NT2/D1 (cell line): ENCODE measurements around the gene MANEAL.

Experiments used
- DNase-seq: peaks from one replicate; pipeline ENCODE4 v3.0.0-alpha.2; 2011; ENCODE audit warnings: low read depth, low spot score
- H3K27me3 ChIP-seq: 2 replicates; pipeline ENCODE4 v1.6.0; 2011; ENCODE audit warnings: mild to moderate bottlenecking; ENCODE audit not compliant: insufficient read length, insufficient read depth
- H3K36me3 ChIP-seq: 2 replicates; pipeline ENCODE4 v1.6.1; 2011; ENCODE audit warnings: mild to moderate bottlenecking, low read length, mixed read lengths; ENCODE audit not compliant: insufficient read depth, insufficient read length
- H3K4me1 ChIP-seq: 2 replicates; pipeline ENCODE4 v1.5.1; 2011; ENCODE audit not compliant: insufficient read depth, insufficient read length
- H3K4me3 ChIP-seq: 2 replicates; pipeline ENCODE4 v1.5.1; 2011; ENCODE audit warnings: low read depth; ENCODE audit not compliant: insufficient read length
- H3K9ac ChIP-seq: 2 replicates; pipeline ENCODE4 v1.6.0; 2011; ENCODE audit warnings: low read depth; ENCODE audit not compliant: insufficient read length
- H3K9me3 ChIP-seq: 2 replicates; pipeline ENCODE4 v1.5.1; 2011; ENCODE audit warnings: mild to moderate bottlenecking, low read length; ENCODE audit not compliant: insufficient read depth
- SUZ12 ChIP-seq: IDR thresholded peaks from 2 replicates; pipeline ENCODE4 v1.6.1; 2011; ENCODE audit not compliant: insufficient read length, insufficient read depth; ENCODE audit errors: extremely low read depth
- YY1 ChIP-seq: IDR thresholded peaks from 2 replicates; pipeline ENCODE4 v1.6.1; 2011; ENCODE audit not compliant: insufficient read length, insufficient read depth
- ZNF274 ChIP-seq: IDR thresholded peaks from 2 replicates; pipeline ENCODE4 v1.6.1; 2011; ENCODE audit warnings: mild to moderate bottlenecking, low read depth, low read length

The MANEAL gene

GRCh38 chr1:37794372-37795339, 1.0 kb downstream of the MANEAL start:
- Histone ChIP-seq H3K4me1 (peaks cover 10% of the 10 kb centered on the region), H3K9ac (peak overlapping the region; percentile 44), H3K27me3 (peaks cover 53% of the 10 kb centered on the region), H3K36me3 (peaks cover 10% of the 10 kb centered on the region), H3K9me3 (no peaks in the 10 kb centered on the region), H3K4me3 (peak overlapping the region; percentile 72)
- TF ChIP-seq SUZ12 = no peak
- TF ChIP-seq ZNF274 = no peak
- no peak for TF ChIP-seq YY1
- no peak for DNase-seq

- Histone ChIP-seq H3K9ac (no peak overlapping the region), H3K27me3 (peaks cover 48% of the 10 kb centered on the region), H3K4me1 (peaks cover 10% of the 10 kb centered on the region), H3K36me3 (peaks cover 18% of the 10 kb centered on the region), H3K4me3 (no peak overlapping the region), H3K9me3 (no peaks in the 10 kb centered on the region)
- TF ChIP-seq SUZ12 (no peak), ZNF274 (no peak), YY1 (no peak)
- DNase-seq = peak; percentile 85
Measured at GRCh38 chr1:37795340-37796125, 1.9 kb downstream of the MANEAL start.

GRCh38 chr1:37797750-37798345, 4.2 kb downstream of the MANEAL start:
- peaks cover 27% of the 10 kb centered on the region for H3K27me3 ChIP-seq
- DNase-seq = no peak
- no peak overlapping the region for H3K4me3 ChIP-seq
- TF ChIP-seq YY1 (no peak), SUZ12 (no peak), ZNF274 (no peak)
- no peak overlapping the region for H3K9ac ChIP-seq
- H3K9me3 ChIP-seq = no peaks in the 10 kb centered on the region
- peaks cover 37% of the 10 kb centered on the region for H3K36me3 ChIP-seq
- H3K4me1 ChIP-seq = peaks cover 12% of the 10 kb centered on the region

GRCh38 chr1:37802439-37802838, 8.8 kb downstream of the MANEAL start:
- H3K4me3 ChIP-seq = no peak overlapping the region
- no peak overlapping the region for H3K9ac ChIP-seq
- no peak for DNase-seq
- no peaks in the 10 kb centered on the region for H3K9me3 ChIP-seq
- no peak for TF ChIP-seq SUZ12
- no peak for TF ChIP-seq ZNF274
- TF ChIP-seq YY1 = no peak
- no peaks in the 10 kb centered on the region for H3K27me3 ChIP-seq
- peaks cover 8% of the 10 kb centered on the region for H3K4me1 ChIP-seq
- peaks cover 79% of the 10 kb centered on the region for H3K36me3 ChIP-seq

- Histone ChIP-seq H3K4me1 (peaks cover 13% of the 10 kb centered on the region), H3K4me3 (peak overlapping the region; percentile 97), H3K9me3 (no peaks in the 10 kb centered on the region), H3K27me3 (no peaks in the 10 kb centered on the region), H3K9ac (peak overlapping the region; percentile 99), H3K36me3 (peaks cover 79% of the 10 kb centered on the region)
- no peak for TF ChIP-seq YY1
- no peak for TF ChIP-seq ZNF274
- TF ChIP-seq SUZ12 = no peak
- no peak for DNase-seq
Measured at GRCh38 chr1:37807220-37807554, 13.5 kb downstream of the MANEAL start.

GRCh38 chr1:37807555-37808368, 14.1 kb downstream of the MANEAL start, which contains the start of the genes C1orf122 and YRDC:
C1orf122 (plus strand) TSS chr1:37807790; CDS start chr1:37808405, 615 bp downstream.
YRDC (minus strand) TSS chr1:37808208; CDS start chr1:37808180, 28 bp downstream.
- Histone ChIP-seq H3K4me1 (peaks cover 11% of the 10 kb centered on the region), H3K4me3 (peak within 1 kb of the TSS; percentile 97), H3K9ac (peak within 1 kb of the TSS; percentile 99), H3K9me3 (no peaks in the 10 kb centered on the region), H3K27me3 (no peaks in the 10 kb centered on the region), H3K36me3 (peaks cover 78% of the 10 kb centered on the region)
- TF ChIP-seq SUZ12 = no peak
- DNase-seq = peak; percentile 97
